DND-41 (cell line): ENCODE results near the gene GOPC.

Experiments used
- ATAC-seq: fragments of 200-7000 bp; cut with Tn5 transposase; 3 replicates; pipeline ENCODE4 v1.9.1; 2021; ENCODE audit warnings: low read depth; ENCODE audit not compliant: insufficient read depth
- DNase-seq: peaks from one replicate; pipeline ENCODE4 v3.0.0-alpha.2; 2020
- H2AFZ ChIP-seq: 2 replicates; pipeline ENCODE4 v1.6.0; 2012; ENCODE audit warnings: low read depth, low read length
- H3K27ac ChIP-seq: 2 replicates; pipeline ENCODE4 v1.5.1; 2012; ENCODE audit warnings: low read length, inconsistent platforms
- H3K27me3 ChIP-seq: fragments of 200-600 bp; sonication (generic); 2 replicates; pipeline ENCODE4 v1.6.0; 2012; ENCODE audit warnings: low read length, mild to moderate bottlenecking, inconsistent platforms; ENCODE audit not compliant: insufficient read depth, poor library complexity
- H3K36me3 ChIP-seq: 2 replicates; pipeline ENCODE4 v1.5.1; 2012; ENCODE audit warnings: low read length, inconsistent platforms; ENCODE audit not compliant: insufficient read depth
- H3K4me1 ChIP-seq: 2 replicates; pipeline ENCODE4 v1.5.1; 2012; ENCODE audit warnings: mild to moderate bottlenecking, low read length; ENCODE audit not compliant: insufficient read depth
- H3K4me2 ChIP-seq: 2 replicates; pipeline ENCODE4 v1.6.0; 2012; ENCODE audit warnings: mild to moderate bottlenecking, moderate library complexity, low read length, inconsistent platforms; ENCODE audit not compliant: insufficient read depth
- H3K4me3 ChIP-seq, 2 experiments: fragments of 200-600 bp in 1 of 2; shearing (Covaris generic) in 1 of 2; 2 replicates each; pipeline ENCODE4 v1.5.1; 2012 to 2016; ENCODE audit warnings: inconsistent platforms in 2 of 2, low read length in 2 of 2, mild to moderate bottlenecking in 2 of 2, low read depth in 1 of 2, moderate library complexity in 1 of 2
- H3K79me2 ChIP-seq: 2 replicates; pipeline ENCODE4 v1.6.0; 2012; ENCODE audit warnings: low read length, inconsistent platforms; ENCODE audit not compliant: insufficient read depth
- H3K9ac ChIP-seq: 2 replicates; pipeline ENCODE4 v1.6.0; 2012; ENCODE audit warnings: low read depth, mild to moderate bottlenecking, inconsistent platforms, low read length, moderate library complexity
- H3K9me3 ChIP-seq: 2 replicates; pipeline ENCODE4 v1.5.1; 2012; ENCODE audit warnings: low read length, moderate library complexity, mild to moderate bottlenecking, inconsistent platforms; ENCODE audit not compliant: insufficient read depth, severe bottlenecking
- H4K20me1 ChIP-seq: 2 replicates; pipeline ENCODE4 v1.6.0; 2012; ENCODE audit warnings: low read length; ENCODE audit not compliant: insufficient read depth
- EZH2 ChIP-seq: IDR thresholded peaks from 3 replicates; pipeline ENCODE4 v1.6.1; 2012; ENCODE audit warnings: borderline replicate concordance, low read depth, mild to moderate bottlenecking, moderate library complexity, low read length, inconsistent platforms; ENCODE audit not compliant: severe bottlenecking
- TF ChIP-seq, protein P1 (sequence below): IDR thresholded peaks from 2 replicates; pipeline ENCODE4 v1.5.1; 2012; ENCODE audit warnings: borderline replicate concordance, low read length, moderate library complexity, mild to moderate bottlenecking; ENCODE audit not compliant: poor library complexity, severe bottlenecking; ENCODE audit errors: extremely low read depth

The GOPC gene

DNA sequence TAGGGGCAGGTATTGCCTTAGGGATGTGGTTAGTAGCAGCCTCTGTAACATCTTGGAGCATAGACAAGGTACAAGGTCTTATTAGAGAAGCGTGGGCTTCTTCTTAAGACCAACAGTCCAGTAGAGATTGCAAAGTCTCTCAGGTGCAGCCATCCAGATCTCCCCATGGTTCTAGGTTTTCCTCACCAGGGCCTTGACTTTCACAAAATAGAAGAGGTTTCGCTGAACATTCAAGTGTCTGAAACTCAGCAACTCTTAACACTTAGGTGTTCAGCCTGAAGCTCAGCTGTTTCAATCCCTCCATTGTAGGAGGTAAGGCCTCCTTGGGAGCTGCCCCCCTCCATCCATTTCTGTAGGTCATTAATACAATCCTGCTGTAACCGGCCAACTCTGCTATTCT is 44.4 kb downstream of the GOPC start:
- H3K36me3 ChIP-seq: peaks cover 24% of the 10 kb centered on the region; the same call in 1 of the 2 replicates
- ATAC-seq (peak; percentile 47; the same call in 1 of the 3 replicates), DNase-seq (no peak)
- no peak overlapping the region for H2AFZ ChIP-seq
- H3K4me1 ChIP-seq: no peaks in the 10 kb centered on the region
- TF ChIP-seq EZH2: no peak
- TF ChIP-seq, protein P1, sequence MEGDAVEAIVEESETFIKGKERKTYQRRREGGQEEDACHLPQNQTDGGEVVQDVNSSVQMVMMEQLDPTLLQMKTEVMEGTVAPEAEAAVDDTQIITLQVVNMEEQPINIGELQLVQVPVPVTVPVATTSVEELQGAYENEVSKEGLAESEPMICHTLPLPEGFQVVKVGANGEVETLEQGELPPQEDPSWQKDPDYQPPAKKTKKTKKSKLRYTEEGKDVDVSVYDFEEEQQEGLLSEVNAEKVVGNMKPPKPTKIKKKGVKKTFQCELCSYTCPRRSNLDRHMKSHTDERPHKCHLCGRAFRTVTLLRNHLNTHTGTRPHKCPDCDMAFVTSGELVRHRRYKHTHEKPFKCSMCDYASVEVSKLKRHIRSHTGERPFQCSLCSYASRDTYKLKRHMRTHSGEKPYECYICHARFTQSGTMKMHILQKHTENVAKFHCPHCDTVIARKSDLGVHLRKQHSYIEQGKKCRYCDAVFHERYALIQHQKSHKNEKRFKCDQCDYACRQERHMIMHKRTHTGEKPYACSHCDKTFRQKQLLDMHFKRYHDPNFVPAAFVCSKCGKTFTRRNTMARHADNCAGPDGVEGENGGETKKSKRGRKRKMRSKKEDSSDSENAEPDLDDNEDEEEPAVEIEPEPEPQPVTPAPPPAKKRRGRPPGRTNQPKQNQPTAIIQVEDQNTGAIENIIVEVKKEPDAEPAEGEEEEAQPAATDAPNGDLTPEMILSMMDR: no peak
- no peak overlapping the region for H3K4me2 ChIP-seq
- H3K9ac ChIP-seq: no peak overlapping the region
- no peaks in the 10 kb centered on the region for H4K20me1 ChIP-seq
- H3K4me3 ChIP-seq: no peak overlapping the region
- H3K79me2 ChIP-seq: no peaks in the 10 kb centered on the region
- H3K27me3 ChIP-seq: no peaks in the 10 kb centered on the region
- H3K9me3 ChIP-seq: no peaks in the 10 kb centered on the region
- H3K27ac ChIP-seq: no peak overlapping the region

DNA sequence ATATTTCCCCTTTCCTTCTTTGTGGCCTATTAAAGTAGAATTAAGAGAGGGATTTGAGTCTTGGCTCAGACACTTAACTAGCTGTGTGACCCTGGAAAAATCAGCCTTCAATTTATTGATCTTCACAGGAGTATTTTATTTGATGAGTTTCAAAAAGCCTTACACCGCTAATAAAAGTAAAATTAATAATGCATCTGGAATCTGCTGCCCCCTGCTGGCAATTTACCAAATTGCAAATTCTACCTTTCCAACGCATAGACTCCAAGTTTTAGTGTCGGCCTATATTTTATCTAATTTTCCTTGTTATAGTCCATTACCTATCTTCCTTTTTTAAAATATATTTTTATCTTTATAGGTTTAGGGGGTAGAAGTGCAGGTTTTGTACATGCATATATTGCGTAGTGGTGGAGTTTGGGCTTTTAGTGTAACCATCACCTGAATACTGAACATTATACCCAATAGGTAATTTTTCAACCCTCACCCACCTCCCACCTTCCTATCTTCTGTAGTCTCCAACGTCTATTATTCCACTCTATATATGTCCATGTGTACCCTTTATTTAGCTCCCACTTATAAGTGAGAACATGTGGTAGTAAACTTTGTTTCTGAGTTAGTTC is 46.3 kb downstream of the GOPC start:
- Histone ChIP-seq H3K36me3 (peaks cover 9% of the 10 kb centered on the region; the same call in 1 of the 2 replicates), H2AFZ (no peak overlapping the region), H3K4me1 (no peaks in the 10 kb centered on the region), H4K20me1 (no peaks in the 10 kb centered on the region), H3K27ac (no peak overlapping the region), H3K4me2 (no peak overlapping the region), H3K4me3 (no peak overlapping the region), H3K9me3 (no peaks in the 10 kb centered on the region), H3K27me3 (no peaks in the 10 kb centered on the region), H3K79me2 (no peaks in the 10 kb centered on the region), H3K9ac (no peak overlapping the region)
- peak; percentile 45 for DNase-seq
- no peak for TF ChIP-seq EZH2
- TF ChIP-seq, protein P1: peak; percentile 79
- peak; percentile 45; the same call in 2 of the 3 replicates for ATAC-seq

DNA sequence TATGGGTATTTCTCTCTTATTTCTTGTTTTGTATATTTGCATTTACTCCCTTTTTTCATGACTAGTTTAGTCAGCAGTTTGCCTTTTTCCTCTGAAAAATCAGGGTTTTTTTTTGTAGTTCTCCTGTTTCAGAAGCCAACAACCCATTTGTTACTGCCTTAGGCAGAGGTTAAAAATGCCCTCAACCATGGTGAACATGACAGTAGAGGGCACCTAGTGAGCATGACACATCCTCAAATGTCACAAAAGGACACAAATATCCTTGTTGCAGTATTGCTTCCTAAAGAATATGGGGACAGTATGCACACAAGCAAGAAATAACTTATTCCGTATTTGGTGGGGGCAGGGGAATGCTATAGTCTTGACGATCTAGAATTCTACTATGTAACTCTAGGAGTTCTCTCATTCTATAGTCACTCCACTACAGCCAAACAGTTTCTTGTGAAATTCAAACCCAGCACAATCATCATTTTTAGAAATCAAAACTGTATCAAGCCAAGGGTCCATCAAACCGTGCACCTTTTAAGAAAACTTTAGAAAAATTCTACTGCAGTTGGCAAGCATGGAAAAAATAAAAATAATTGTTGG is 47.0 kb downstream of the GOPC start:
- no peaks in the 10 kb centered on the region for H3K9me3 ChIP-seq
- no peaks in the 10 kb centered on the region for H3K4me1 ChIP-seq
- no peaks in the 10 kb centered on the region for H3K27me3 ChIP-seq
- no peak for ATAC-seq
- DNase-seq: no peak
- H3K27ac ChIP-seq: no peak overlapping the region
- no peak overlapping the region for H3K4me3 ChIP-seq
- H3K79me2 ChIP-seq: no peaks in the 10 kb centered on the region
- no peaks in the 10 kb centered on the region for H4K20me1 ChIP-seq
- no peak for TF ChIP-seq EZH2
- TF ChIP-seq, protein P1: no peak
- H3K4me2 ChIP-seq: no peak overlapping the region
- H3K9ac ChIP-seq: no peak overlapping the region
- no peak overlapping the region for H2AFZ ChIP-seq
- peaks cover 9% of the 10 kb centered on the region; the same call in 1 of the 2 replicates for H3K36me3 ChIP-seq
